ENCODE results near the gene UBXN10. TPM values are rescaled to one million over a fixed set of nuclear protein-coding genes. Genes with fewer than 3 reads are reported as not detected.

UBXN10 gene
- total RNA-seq, 4 donors from 2014 or later: 0.94 to 5.7 (median 2.2) TPM

DNA sequence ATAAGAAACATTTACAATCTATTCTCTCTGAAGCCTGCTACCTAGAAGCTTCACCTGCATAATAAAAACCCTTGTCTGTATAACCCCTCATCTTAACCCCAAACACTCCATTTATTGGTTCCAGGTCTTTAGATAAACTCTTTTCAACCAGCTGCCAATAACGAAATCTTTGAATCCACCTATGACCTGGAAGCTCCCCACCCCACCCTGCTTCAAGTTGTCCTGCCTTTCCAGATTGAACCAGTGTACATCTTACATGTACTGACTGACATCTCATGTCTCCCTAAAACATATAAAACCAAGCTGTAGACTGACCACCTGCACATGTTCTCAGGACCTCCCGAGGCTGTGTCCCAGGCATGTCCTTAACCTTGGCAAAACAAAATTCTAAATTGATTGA is 54.1 kb downstream of the UBXN10 start:
- H3K27ac ChIP-seq: no peak overlapping the region
- no peaks in the 10 kb centered on the region for H3K36me3 ChIP-seq
- DNase-seq: no peak
- TF ChIP-seq POLR2A (IDR thresholded peaks at IDR 0.05): no peak
- TF ChIP-seq, protein P1, sequence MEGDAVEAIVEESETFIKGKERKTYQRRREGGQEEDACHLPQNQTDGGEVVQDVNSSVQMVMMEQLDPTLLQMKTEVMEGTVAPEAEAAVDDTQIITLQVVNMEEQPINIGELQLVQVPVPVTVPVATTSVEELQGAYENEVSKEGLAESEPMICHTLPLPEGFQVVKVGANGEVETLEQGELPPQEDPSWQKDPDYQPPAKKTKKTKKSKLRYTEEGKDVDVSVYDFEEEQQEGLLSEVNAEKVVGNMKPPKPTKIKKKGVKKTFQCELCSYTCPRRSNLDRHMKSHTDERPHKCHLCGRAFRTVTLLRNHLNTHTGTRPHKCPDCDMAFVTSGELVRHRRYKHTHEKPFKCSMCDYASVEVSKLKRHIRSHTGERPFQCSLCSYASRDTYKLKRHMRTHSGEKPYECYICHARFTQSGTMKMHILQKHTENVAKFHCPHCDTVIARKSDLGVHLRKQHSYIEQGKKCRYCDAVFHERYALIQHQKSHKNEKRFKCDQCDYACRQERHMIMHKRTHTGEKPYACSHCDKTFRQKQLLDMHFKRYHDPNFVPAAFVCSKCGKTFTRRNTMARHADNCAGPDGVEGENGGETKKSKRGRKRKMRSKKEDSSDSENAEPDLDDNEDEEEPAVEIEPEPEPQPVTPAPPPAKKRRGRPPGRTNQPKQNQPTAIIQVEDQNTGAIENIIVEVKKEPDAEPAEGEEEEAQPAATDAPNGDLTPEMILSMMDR (IDR thresholded peaks at IDR 0.05): no peak
- H3K9me3 ChIP-seq: no peaks in the 10 kb centered on the region
- H3K4me3 ChIP-seq: no peak overlapping the region
- H3K27me3 ChIP-seq: no peaks in the 10 kb centered on the region
- no peaks in the 10 kb centered on the region for H3K4me1 ChIP-seq

GRCh38 chr1:20242890-20243479 is 57.1 kb downstream of the UBXN10 start:
- H3K9me3 ChIP-seq: no peaks in the 10 kb centered on the region
- H3K4me1 ChIP-seq: no peaks in the 10 kb centered on the region
- no peak for DNase-seq
- no peaks in the 10 kb centered on the region for H3K36me3 ChIP-seq
- no peak overlapping the region for H3K27ac ChIP-seq
- TF ChIP-seq, protein P1 (IDR thresholded peaks at IDR 0.05): no peak
- no peak for TF ChIP-seq POLR2A (IDR thresholded peaks at IDR 0.05)
- H3K27me3 ChIP-seq: no peaks in the 10 kb centered on the region
- H3K4me3 ChIP-seq: no peak overlapping the region

Other genes starting within 250 kb of the UBXN10 start
- 100 to 1,000 TPM; 175 to 501 (median 319) TPM for gene PLA2G2A, start 206.5 kb upstream of the UBXN10 start, total RNA-seq
- 1 to 10 TPM in 3 of 4 donors, not detected in 1; 1.5 to 5.0 (median 1.9) TPM for gene PLA2G5, start 115.9 kb upstream of the UBXN10 start, total RNA-seq
- gene PLA2G2D, start 66.6 kb upstream of the UBXN10 start, total RNA-seq: under 1 TPM in 1 of 4 donors, not detected in 3; 0.40 TPM
- gene PLA2G2F, start 46.8 kb upstream of the UBXN10 start, total RNA-seq: under 1 TPM in 2 of 4 donors, not detected in 2; 0.27 to 0.35 TPM
- 1 to 10 TPM in 1 of 4 donors, not detected in 3; 1.0 TPM for gene PLA2G2C, start 422 bp downstream of the UBXN10 start, total RNA-seq
- gene VWA5B1, start 104.8 kb downstream of the UBXN10 start, total RNA-seq: not detected